Esophagus muscularis mucosa (tissue), 4 donors: ENCODE data around the gene INPP4B.

Source experiments
- CTCF ChIP-seq, 3 experiments: fragments of 200-600 bp in 2 of 3; fragments of 450-650 bp in 1 of 3; sonication (generic) in 2 of 3; IDR thresholded peaks; one replicate each; pipeline ENCODE4 v1.5.1; 2017 to 2019; ENCODE audit warnings: antibody characterized with exemption in 3 of 3, mild to moderate bottlenecking in 2 of 3, moderate library complexity in 1 of 3
- EP300 ChIP-seq: sonication (generic); formaldehyde crosslinking; IDR thresholded peaks from one replicate; pipeline ENCODE4 v1.6.1; 2017; ENCODE audit warnings: antibody characterized with exemption
- POLR2A ChIP-seq: fragments of 450-650 bp; IDR thresholded peaks from one replicate; pipeline ENCODE4 v1.6.1; 2017; ENCODE audit warnings: antibody characterized with exemption, moderate library complexity, mild to moderate bottlenecking, low read depth
- POLR2AphosphoS5 ChIP-seq, 2 donors: sonication (generic); formaldehyde crosslinking; IDR thresholded peaks; one replicate each; pipeline ENCODE4 v1.6.1; 2017; ENCODE audit warnings: antibody characterized with exemption in 2 of 2

DNA sequence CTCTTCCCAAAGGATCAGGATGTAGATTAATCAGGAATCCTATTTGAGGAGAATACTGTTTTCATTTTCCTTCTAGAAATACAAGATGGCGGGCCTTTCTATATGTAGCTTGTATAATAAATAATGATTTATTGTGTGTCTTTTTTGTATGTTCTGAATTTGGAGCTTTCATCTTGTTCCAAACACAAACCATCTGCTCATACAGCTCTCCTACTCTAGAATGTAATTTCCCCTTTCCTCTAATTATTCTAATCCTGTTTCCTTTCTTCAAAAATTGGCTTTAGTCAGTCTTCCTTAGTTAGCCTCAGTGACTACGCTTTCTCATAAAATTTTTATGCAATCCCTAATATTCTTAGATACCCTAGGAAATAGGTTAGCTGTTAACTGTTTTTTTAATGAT, 422.2 kb downstream of the INPP4B start:
- TF ChIP-seq POLR2A (no peak), CTCF (IDR thresholded peaks at IDR 0.05) (no peak), POLR2AphosphoS5 (IDR thresholded peaks at IDR 0.05) (no peak), EP300 (no peak)
